Parathyroid adenoma (tissue), 2 donors: ENCODE measurements around the gene TECRL.

Experiments
- H2AFZ ChIP-seq: fragments of 300-600 bp; sonication (generic); one replicate; pipeline ENCODE4 v1.7.0; 2017; ENCODE audit warnings: antibody characterized with exemption, mild to moderate bottlenecking
- H3K27ac ChIP-seq: fragments of 300-600 bp; sonication (generic); one replicate; pipeline ENCODE4 v1.7.0; 2017
- H3K27me3 ChIP-seq: fragments of 300-600 bp; sonication (generic); one replicate; pipeline ENCODE4 v1.7.0; 2017; ENCODE audit warnings: low read length; ENCODE audit not compliant: control insufficient read depth, insufficient read depth
- H3K36me3 ChIP-seq: fragments of 300-600 bp; sonication (generic); one replicate; pipeline ENCODE4 v1.7.0; 2017; ENCODE audit warnings: low read length; ENCODE audit not compliant: control insufficient read depth, insufficient read depth
- H3K4me1 ChIP-seq: fragments of 300-600 bp; sonication (generic); one replicate; pipeline ENCODE4 v1.7.0; 2017; ENCODE audit warnings: control low read depth
- H3K4me2 ChIP-seq: fragments of 300-600 bp; sonication (generic); one replicate; pipeline ENCODE4 v1.7.0; 2017; ENCODE audit warnings: low read length
- H3K4me3 ChIP-seq: fragments of 300-600 bp; sonication (generic); one replicate; pipeline ENCODE4 v1.7.0; 2017; ENCODE audit warnings: low read depth, low read length
- H3K79me2 ChIP-seq: fragments of 300-600 bp; sonication (generic); one replicate; pipeline ENCODE4 v1.7.0; 2017; ENCODE audit warnings: control low read depth
- H3K9ac ChIP-seq: fragments of 300-600 bp; sonication (generic); one replicate; pipeline ENCODE4 v1.7.0; 2017; ENCODE audit warnings: mild to moderate bottlenecking
- H3K9me3 ChIP-seq: fragments of 300-600 bp; sonication (generic); one replicate; pipeline ENCODE4 v1.7.0; 2017; ENCODE audit warnings: low read length; ENCODE audit not compliant: control insufficient read depth
- TF ChIP-seq, protein P1 (sequence below): fragments of 300-600 bp; sonication (generic); IDR thresholded peaks from one replicate; pipeline ENCODE4 v1.7.0; 2017; ENCODE audit warnings: antibody characterized with exemption, mild to moderate bottlenecking
- donor health status: primary hyperparathyroidism.

The TECRL gene

DNA sequence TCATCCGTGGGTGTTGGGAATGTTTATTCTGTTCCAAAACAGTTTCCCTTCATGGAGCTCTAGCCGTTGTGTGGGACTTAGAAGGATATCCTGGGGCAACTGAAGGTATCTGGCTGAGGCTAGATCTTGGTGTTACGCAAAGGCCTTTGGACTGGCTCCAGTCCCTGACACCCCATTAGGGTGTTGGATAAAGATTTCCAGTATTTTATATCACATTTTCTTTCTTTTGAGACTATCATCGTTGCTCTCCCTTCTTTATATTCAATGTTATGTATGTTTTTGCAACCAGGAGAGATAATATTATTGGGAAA is 103.0 kb downstream of the TECRL start:
- H3K4me2 ChIP-seq = no peak overlapping the region
- TF ChIP-seq, protein P1, sequence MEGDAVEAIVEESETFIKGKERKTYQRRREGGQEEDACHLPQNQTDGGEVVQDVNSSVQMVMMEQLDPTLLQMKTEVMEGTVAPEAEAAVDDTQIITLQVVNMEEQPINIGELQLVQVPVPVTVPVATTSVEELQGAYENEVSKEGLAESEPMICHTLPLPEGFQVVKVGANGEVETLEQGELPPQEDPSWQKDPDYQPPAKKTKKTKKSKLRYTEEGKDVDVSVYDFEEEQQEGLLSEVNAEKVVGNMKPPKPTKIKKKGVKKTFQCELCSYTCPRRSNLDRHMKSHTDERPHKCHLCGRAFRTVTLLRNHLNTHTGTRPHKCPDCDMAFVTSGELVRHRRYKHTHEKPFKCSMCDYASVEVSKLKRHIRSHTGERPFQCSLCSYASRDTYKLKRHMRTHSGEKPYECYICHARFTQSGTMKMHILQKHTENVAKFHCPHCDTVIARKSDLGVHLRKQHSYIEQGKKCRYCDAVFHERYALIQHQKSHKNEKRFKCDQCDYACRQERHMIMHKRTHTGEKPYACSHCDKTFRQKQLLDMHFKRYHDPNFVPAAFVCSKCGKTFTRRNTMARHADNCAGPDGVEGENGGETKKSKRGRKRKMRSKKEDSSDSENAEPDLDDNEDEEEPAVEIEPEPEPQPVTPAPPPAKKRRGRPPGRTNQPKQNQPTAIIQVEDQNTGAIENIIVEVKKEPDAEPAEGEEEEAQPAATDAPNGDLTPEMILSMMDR = no peak
- H3K9ac ChIP-seq = no peak overlapping the region
- H3K4me1 ChIP-seq = no peaks in the 10 kb centered on the region
- H3K79me2 ChIP-seq = no peaks in the 10 kb centered on the region
- H3K27ac ChIP-seq = no peak overlapping the region
- no peak overlapping the region for H3K4me3 ChIP-seq
- H3K36me3 ChIP-seq = no peaks in the 10 kb centered on the region
- H3K9me3 ChIP-seq = no peaks in the 10 kb centered on the region
- H3K27me3 ChIP-seq = no peaks in the 10 kb centered on the region
- H2AFZ ChIP-seq = no peak overlapping the region

DNA sequence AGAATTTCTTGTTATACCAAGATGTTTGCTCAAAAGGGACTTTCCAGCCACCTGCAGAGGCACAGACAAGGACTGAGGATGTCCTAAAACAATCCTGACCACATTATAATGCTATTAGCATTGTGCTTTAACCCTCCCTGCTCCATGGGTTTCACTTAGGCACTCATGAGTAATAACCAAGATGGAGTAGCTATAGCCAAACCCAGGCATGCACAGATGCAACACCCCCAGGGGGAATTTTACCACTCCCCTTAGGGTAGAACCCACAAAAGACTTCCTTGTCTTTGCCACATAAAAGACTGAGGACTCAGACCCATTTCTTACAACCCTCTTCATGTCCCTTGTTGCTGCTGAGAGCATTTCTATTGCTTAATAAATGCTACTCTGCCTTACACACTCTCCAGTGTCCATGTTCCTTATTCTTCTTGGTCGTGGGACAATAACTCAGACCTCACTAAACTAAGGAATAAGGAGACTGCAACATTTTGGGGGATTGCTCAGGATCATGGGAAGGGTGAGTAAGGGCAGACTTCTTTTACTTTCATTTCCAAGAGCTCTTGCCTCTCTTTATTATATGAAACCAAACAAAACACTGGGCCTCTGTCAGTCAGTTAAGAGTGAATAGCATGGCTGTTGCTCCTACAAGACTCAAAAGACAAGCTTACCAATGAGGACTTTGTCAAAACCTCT is 103.5 kb downstream of the TECRL start:
- no peaks in the 10 kb centered on the region for H3K36me3 ChIP-seq
- no peaks in the 10 kb centered on the region for H3K79me2 ChIP-seq
- H3K27me3 ChIP-seq = no peaks in the 10 kb centered on the region
- no peaks in the 10 kb centered on the region for H3K4me1 ChIP-seq
- H3K9me3 ChIP-seq = no peaks in the 10 kb centered on the region
- no peak overlapping the region for H3K27ac ChIP-seq
- no peak overlapping the region for H3K4me2 ChIP-seq
- TF ChIP-seq, protein P1 = no peak
- H3K9ac ChIP-seq = no peak overlapping the region
- H3K4me3 ChIP-seq = no peak overlapping the region
- H2AFZ ChIP-seq = no peak overlapping the region

DNA sequence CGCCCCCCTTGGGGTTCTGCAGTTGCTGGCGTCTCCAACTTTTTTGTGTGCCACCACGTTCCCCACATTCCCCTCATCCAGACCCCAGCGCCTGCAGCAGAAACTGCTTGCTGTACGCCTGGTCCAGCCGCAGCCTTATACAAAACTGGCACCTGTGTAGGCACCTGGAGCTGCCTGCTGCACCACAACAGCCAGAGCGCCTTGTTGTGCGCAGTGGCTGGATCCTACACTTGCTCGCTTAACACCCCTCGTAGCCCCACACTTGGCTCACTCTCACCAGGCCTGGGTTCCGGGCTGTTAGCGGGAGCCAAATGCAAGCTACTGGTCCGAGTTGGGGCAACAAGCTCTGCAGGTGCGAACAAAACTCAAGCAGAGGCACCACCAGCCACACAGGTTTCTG is 136.8 kb downstream of the TECRL start:
- Histone ChIP-seq H3K27ac (no peak overlapping the region), H3K27me3 (no peaks in the 10 kb centered on the region), H3K4me2 (no peak overlapping the region), H3K9me3 (no peaks in the 10 kb centered on the region), H2AFZ (no peak overlapping the region), H3K4me1 (no peaks in the 10 kb centered on the region), H3K4me3 (no peak overlapping the region), H3K79me2 (no peaks in the 10 kb centered on the region), H3K36me3 (no peaks in the 10 kb centered on the region), H3K9ac (no peak overlapping the region)
- TF ChIP-seq, protein P1 = no peak

DNA sequence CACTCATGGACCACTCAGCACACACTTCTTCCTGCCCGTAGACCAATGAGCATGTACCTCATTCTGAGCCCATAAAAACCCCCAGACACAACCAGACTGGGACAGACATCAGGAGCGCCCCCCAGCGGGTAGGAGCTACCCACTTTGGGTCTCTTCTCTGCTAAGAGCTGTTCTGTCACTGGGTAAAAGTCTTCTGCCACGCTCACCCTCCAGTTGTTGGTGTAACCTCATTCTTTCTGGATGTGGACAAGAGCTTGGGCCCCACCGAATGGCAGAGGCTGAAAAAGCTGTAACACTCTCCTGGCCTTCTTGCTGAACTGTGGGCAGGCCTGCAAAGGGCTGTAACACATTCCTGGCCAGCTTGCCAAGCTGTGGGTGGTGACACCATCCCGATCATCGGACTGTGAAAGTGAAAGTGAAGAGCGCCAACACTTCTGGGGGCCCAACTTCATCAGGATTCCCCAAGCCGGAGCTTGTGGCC is 137.6 kb downstream of the TECRL start:
- Histone ChIP-seq H3K27me3 (no peaks in the 10 kb centered on the region), H3K27ac (no peak overlapping the region), H3K79me2 (no peaks in the 10 kb centered on the region), H3K9ac (no peak overlapping the region), H3K9me3 (no peaks in the 10 kb centered on the region), H3K36me3 (no peaks in the 10 kb centered on the region), H3K4me1 (no peaks in the 10 kb centered on the region), H3K4me2 (no peak overlapping the region), H3K4me3 (no peak overlapping the region), H2AFZ (no peak overlapping the region)
- TF ChIP-seq, protein P1 = no peak

DNA sequence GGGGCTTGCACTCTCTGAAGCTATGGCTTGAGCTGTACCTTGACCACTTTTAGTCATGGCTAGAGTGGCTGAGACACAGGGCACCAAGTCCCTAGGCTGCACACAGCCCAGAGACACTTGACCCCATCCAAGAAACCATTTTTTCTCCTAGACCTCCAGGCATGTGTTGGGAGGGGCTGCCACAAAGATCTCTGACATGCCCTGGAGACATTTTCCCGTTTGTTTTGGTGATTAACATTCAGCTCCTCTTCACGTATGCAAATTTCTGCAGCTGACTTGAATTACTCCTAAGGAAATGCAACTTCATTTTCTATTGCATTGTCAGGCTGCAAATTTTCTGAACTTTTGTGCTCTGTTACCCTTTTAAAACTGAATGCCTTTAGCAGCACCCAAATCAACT is 142.6 kb downstream of the TECRL start:
- no peaks in the 10 kb centered on the region for H3K79me2 ChIP-seq
- H3K27me3 ChIP-seq = no peaks in the 10 kb centered on the region
- no peak overlapping the region for H2AFZ ChIP-seq
- H3K4me2 ChIP-seq = no peak overlapping the region
- H3K9me3 ChIP-seq = no peaks in the 10 kb centered on the region
- TF ChIP-seq, protein P1 = no peak
- no peaks in the 10 kb centered on the region for H3K36me3 ChIP-seq
- H3K4me1 ChIP-seq = no peaks in the 10 kb centered on the region
- no peak overlapping the region for H3K4me3 ChIP-seq
- H3K9ac ChIP-seq = no peak overlapping the region
- H3K27ac ChIP-seq = no peak overlapping the region
